Measurements from ENCODE around the gene UIMC1.

Gene UIMC1

DNA sequence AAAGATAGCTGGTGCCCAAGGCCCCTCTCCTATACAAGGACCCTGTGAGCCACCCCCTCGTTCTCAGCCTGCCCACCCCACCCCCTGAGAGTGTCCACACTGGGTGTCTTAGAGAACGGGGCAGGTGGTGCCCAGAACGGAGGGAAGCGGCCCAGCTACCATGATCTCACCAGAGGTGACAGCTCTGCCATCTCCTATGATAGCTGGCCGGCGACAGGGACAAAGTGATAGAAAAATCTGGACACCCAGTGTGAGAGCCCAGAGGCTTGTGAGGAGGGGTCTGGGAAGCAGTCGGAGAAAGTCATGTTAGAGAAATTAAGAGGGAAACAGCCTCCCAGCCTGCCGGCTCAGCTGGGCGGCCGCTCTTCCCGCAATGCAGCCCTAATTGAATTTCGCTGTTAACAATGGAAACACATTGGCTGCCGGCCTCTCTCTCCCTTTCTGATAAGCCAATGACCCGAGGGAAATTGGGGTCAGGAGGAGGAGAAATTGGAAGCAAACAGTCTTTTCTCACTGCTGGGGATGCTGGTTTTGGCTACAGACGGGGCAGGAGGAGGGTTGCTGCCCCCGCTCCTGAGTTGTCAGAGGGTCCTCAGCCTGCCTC is 139.8 kb downstream of the UIMC1 start:
- no peaks in the 10 kb centered on the region for H3K36me3 ChIP-seq (ENCODE audit: control insufficient read depth in 1 of 2, insufficient read depth in 2 of 2, low read length in 2 of 2)
- H3K27ac ChIP-seq (ENCODE audit: low read length), result no peak overlapping the region
- H3K27me3 ChIP-seq (ENCODE audit: low read depth, low read length), result peaks cover 15% of the 10 kb centered on the region
- H3K4me3 ChIP-seq (ENCODE audit: low read depth in 1 of 2, low read length in 2 of 2), result no peak overlapping the region
- H3K4me1 ChIP-seq (ENCODE audit: control insufficient read depth in 1 of 2, insufficient read depth in 2 of 2, low read length in 2 of 2), result no peaks in the 10 kb centered on the region
- no peaks in the 10 kb centered on the region for H3K9me3 ChIP-seq (ENCODE audit: control insufficient read depth in 1 of 2, low read length in 2 of 2)

DNA sequence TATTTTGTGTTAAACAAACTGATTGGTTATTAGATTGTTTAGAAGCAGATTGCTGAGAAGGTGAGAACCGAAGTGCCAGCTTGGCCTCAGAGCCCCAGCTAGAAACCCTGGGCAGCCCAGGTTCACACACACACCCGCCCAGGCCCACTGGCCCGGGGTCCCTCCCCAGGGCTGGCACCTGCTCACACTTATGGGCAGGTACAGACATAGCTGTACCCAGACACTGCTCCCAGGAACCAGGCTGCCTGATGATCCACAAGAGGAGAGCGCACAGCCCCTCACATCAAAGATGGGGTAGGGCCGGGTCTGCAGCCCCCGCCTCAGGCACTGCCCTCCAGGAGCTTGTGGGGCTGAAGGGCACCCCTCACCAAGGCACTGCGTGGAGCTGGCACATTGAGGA is 140.6 kb downstream of the UIMC1 start:
- Histone ChIP-seq H3K27me3 (ENCODE audit: low read depth, low read length) (peaks cover 17% of the 10 kb centered on the region), H3K27ac (ENCODE audit: low read length) (no peak overlapping the region), H3K4me3 (ENCODE audit: low read depth in 1 of 2, low read length in 2 of 2) (no peak overlapping the region), H3K4me1 (ENCODE audit: control insufficient read depth in 1 of 2, insufficient read depth in 2 of 2, low read length in 2 of 2) (no peaks in the 10 kb centered on the region), H3K9me3 (ENCODE audit: control insufficient read depth in 1 of 2, low read length in 2 of 2) (no peaks in the 10 kb centered on the region), H3K36me3 (ENCODE audit: control insufficient read depth in 1 of 2, insufficient read depth in 2 of 2, low read length in 2 of 2) (no peaks in the 10 kb centered on the region)

DNA sequence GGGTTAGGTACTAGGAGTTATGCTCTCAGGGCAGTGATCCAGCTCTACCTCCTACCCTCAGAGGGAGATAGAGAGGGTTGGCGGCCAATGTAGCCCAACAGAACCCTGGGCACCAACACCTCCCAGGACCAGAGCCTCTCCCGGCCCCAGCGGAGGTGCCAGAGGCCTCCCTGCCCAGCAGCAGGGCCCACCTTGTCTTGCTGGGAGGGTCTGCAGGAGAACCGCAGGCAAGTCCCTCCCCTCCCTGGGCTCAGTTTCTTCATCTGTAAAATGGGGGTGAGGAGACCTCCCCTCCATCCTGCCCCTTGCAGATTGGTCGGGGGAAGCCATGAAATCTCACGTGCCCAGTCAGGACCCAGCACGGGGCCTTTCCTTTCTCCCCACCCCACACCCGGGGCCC is 141.8 kb downstream of the UIMC1 start:
- Histone ChIP-seq H3K4me3 (ENCODE audit: low read depth in 1 of 2, low read length in 2 of 2) (no peak overlapping the region), H3K9me3 (ENCODE audit: control insufficient read depth in 1 of 2, low read length in 2 of 2) (no peaks in the 10 kb centered on the region), H3K36me3 (ENCODE audit: control insufficient read depth in 1 of 2, insufficient read depth in 2 of 2, low read length in 2 of 2) (no peaks in the 10 kb centered on the region), H3K4me1 (ENCODE audit: control insufficient read depth in 1 of 2, insufficient read depth in 2 of 2, low read length in 2 of 2) (no peaks in the 10 kb centered on the region), H3K27me3 (ENCODE audit: low read depth, low read length) (peaks cover 17% of the 10 kb centered on the region), H3K27ac (ENCODE audit: low read length) (no peak overlapping the region)

DNA sequence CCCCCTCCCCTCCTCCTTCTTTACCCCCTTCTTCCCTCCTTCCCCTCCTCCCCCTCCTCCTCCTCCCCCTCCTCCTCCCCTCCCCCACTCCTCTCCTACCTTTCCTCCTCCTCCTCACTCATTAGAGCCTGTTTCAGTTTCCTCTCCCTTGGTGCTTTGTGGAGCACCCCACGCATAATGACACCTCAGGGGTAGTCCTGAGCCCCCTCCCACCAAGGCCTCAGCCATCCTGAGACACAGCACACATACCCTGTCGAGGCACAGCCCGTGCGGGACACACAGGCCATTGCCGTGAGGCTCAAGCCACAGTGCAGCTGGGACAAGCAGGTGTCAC is 142.8 kb downstream of the UIMC1 start:
- H3K27me3 ChIP-seq (ENCODE audit: low read depth, low read length), result peaks cover 17% of the 10 kb centered on the region
- H3K36me3 ChIP-seq (ENCODE audit: control insufficient read depth in 1 of 2, insufficient read depth in 2 of 2, low read length in 2 of 2), result no peaks in the 10 kb centered on the region
- no peak overlapping the region for H3K4me3 ChIP-seq (ENCODE audit: low read depth in 1 of 2, low read length in 2 of 2)
- no peaks in the 10 kb centered on the region for H3K9me3 ChIP-seq (ENCODE audit: control insufficient read depth in 1 of 2, low read length in 2 of 2)
- no peaks in the 10 kb centered on the region for H3K4me1 ChIP-seq (ENCODE audit: control insufficient read depth in 1 of 2, insufficient read depth in 2 of 2, low read length in 2 of 2)
- no peak overlapping the region for H3K27ac ChIP-seq (ENCODE audit: low read length)

DNA sequence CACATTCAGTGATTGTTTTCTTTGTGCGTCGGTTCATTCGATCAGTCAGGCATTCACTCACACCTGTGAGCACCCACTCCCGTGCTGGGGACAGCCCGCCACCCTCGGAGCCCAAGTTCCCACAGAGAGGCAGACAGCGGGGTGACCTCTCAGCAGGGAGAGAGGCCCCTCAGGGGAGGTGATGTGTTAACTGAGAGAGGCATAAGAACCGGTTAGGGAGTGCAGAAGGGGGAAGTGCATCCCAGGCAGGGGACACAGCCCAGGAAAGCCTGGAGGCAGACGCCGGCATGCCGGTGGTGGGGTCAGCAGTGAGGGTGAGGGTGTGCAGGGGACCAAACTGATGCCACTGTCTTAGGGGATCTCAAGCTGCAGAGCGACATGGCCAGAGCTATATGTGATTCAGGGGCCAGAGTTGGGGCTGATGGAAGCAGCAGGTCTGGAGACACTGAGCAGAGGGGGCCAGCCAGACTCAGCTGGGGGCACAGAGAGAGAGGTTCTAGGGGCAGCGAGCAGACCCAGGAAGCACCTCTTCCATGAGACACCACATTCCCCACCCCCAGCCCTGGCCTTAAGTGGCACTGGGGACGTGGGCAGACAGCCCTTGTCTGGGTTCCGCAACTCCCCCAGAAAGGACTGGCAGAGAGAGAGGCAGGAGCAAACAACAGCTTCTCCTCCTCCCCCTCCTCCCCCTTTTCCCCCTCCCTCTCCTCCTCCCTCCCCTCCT is 143.4 kb downstream of the UIMC1 start:
- peaks cover 17% of the 10 kb centered on the region for H3K27me3 ChIP-seq (ENCODE audit: low read depth, low read length)
- H3K27ac ChIP-seq (ENCODE audit: low read length), result no peak overlapping the region
- no peaks in the 10 kb centered on the region for H3K9me3 ChIP-seq (ENCODE audit: control insufficient read depth in 1 of 2, low read length in 2 of 2)
- H3K4me3 ChIP-seq (ENCODE audit: low read depth in 1 of 2, low read length in 2 of 2), result no peak overlapping the region
- no peaks in the 10 kb centered on the region for H3K36me3 ChIP-seq (ENCODE audit: control insufficient read depth in 1 of 2, insufficient read depth in 2 of 2, low read length in 2 of 2)
- no peaks in the 10 kb centered on the region for H3K4me1 ChIP-seq (ENCODE audit: control insufficient read depth in 1 of 2, insufficient read depth in 2 of 2, low read length in 2 of 2)

DNA sequence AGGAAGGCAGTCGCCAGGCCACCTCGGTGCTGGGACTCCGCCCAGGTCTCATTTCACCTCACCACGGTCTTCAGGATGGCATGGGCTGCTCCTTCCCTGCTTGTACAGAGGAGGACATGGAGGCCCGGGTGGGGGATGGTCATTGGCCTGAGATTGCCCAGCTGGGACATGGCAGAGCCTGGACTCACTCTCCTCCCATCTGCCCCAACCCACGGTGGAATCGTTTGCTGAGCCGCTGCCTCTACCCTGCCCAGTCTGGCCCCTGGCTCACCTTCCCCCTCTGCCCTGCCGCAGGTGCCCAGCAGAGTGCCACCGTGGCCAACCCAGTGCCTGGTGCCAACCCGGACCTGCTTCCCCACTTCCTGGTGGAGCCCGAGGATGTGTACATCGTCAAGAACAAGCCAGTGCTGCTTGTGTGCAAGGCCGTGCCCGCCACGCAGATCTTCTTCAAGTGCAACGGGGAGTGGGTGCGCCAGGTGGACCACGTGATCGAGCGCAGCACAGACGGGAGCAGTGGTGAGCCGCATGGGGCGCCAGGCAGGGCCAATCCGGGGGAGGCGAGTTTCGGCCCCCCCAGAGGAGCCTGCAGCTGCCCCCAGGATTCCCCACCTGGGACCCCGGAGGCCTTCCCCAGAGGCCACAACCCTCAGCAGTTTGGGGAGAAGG is 144.1 kb downstream of the UIMC1 start:
- no peaks in the 10 kb centered on the region for H3K36me3 ChIP-seq (ENCODE audit: control insufficient read depth in 1 of 2, insufficient read depth in 2 of 2, low read length in 2 of 2)
- H3K9me3 ChIP-seq (ENCODE audit: control insufficient read depth in 1 of 2, low read length in 2 of 2), result no peaks in the 10 kb centered on the region
- no peaks in the 10 kb centered on the region for H3K4me1 ChIP-seq (ENCODE audit: control insufficient read depth in 1 of 2, insufficient read depth in 2 of 2, low read length in 2 of 2)
- peaks cover 17% of the 10 kb centered on the region for H3K27me3 ChIP-seq (ENCODE audit: low read depth, low read length)
- no peak overlapping the region for H3K4me3 ChIP-seq (ENCODE audit: low read depth in 1 of 2, low read length in 2 of 2)
- H3K27ac ChIP-seq (ENCODE audit: low read length), result no peak overlapping the region

DNA sequence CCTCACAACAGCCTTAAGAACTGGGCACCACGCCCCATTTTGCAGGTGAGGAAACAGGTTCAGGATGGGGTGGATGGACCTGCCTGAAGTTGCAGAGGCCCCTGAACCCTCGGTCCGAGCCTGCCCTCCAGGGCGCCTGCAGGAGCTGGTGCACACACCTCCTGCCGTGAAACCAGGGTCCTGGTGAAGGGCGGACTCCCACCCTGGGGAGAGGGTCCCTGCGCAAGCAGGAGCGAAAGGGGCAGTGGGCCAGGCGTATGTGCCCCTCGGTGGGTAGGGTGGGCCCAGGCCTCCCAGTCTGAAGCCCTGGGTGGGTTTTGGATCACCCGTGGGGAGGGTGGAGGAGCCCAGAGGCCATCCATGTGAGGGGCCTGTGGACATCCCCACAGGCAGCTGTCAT is 145.3 kb downstream of the UIMC1 start:
- peaks cover 11% of the 10 kb centered on the region for H3K27me3 ChIP-seq (ENCODE audit: low read depth, low read length)
- no peak overlapping the region for H3K4me3 ChIP-seq (ENCODE audit: low read depth in 1 of 2, low read length in 2 of 2)
- H3K4me1 ChIP-seq (ENCODE audit: control insufficient read depth in 1 of 2, insufficient read depth in 2 of 2, low read length in 2 of 2), result no peaks in the 10 kb centered on the region
- H3K9me3 ChIP-seq (ENCODE audit: control insufficient read depth in 1 of 2, low read length in 2 of 2), result no peaks in the 10 kb centered on the region
- H3K36me3 ChIP-seq (ENCODE audit: control insufficient read depth in 1 of 2, insufficient read depth in 2 of 2, low read length in 2 of 2), result no peaks in the 10 kb centered on the region
- H3K27ac ChIP-seq (ENCODE audit: low read length), result no peak overlapping the region

DNA sequence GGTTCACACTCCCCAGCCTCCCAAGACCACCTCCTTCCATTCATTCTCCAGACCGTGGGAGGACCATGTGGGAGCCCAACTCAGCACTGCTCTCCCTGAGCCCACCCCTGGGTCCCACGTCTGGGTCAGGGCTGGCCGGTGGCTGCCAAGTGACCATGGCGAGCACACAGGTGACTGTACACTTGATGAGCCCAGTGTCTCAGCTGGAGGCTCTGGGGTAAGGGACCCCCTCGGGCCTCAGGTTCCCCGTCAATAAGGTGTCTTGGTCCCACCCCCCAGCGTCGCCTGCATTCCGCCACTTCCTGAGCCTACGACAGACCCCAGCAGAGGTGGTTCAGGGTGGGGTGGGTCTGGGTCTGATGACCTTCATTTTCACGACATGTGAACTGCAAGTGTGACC is 146.2 kb downstream of the UIMC1 start:
- Histone ChIP-seq H3K9me3 (ENCODE audit: control insufficient read depth in 1 of 2, low read length in 2 of 2) (no peaks in the 10 kb centered on the region), H3K4me1 (ENCODE audit: control insufficient read depth in 1 of 2, insufficient read depth in 2 of 2, low read length in 2 of 2) (no peaks in the 10 kb centered on the region), H3K4me3 (ENCODE audit: low read depth in 1 of 2, low read length in 2 of 2) (no peak overlapping the region), H3K36me3 (ENCODE audit: control insufficient read depth in 1 of 2, insufficient read depth in 2 of 2, low read length in 2 of 2) (no peaks in the 10 kb centered on the region), H3K27ac (ENCODE audit: low read length) (no peak overlapping the region), H3K27me3 (ENCODE audit: low read depth, low read length) (peaks cover 9% of the 10 kb centered on the region)

DNA sequence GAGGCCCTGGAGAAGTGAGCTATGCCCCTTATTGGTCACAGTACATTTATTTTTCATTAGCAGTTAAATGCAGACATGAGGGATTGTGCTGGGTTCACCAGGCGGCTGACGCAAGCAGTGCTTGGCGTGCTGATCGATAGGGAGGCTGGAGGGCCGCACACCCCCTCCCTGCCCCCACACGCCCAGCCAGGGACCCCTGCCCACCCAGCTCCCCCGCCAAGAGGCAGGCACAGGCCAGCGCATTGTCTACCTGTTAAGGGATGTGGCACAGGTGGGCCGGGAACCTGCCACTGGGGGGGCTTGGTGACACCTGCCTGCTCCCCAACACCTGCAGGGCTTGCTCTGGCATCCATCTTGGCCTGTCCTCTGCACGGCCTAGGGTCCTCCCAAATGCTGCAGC is 146.7 kb downstream of the UIMC1 start:
- Histone ChIP-seq H3K27me3 (ENCODE audit: low read depth, low read length) (peaks cover 9% of the 10 kb centered on the region), H3K9me3 (ENCODE audit: control insufficient read depth in 1 of 2, low read length in 2 of 2) (no peaks in the 10 kb centered on the region), H3K4me1 (ENCODE audit: control insufficient read depth in 1 of 2, insufficient read depth in 2 of 2, low read length in 2 of 2) (no peaks in the 10 kb centered on the region), H3K27ac (ENCODE audit: low read length) (no peak overlapping the region), H3K4me3 (ENCODE audit: low read depth in 1 of 2, low read length in 2 of 2) (no peak overlapping the region), H3K36me3 (ENCODE audit: control insufficient read depth in 1 of 2, insufficient read depth in 2 of 2, low read length in 2 of 2) (no peaks in the 10 kb centered on the region)

DNA sequence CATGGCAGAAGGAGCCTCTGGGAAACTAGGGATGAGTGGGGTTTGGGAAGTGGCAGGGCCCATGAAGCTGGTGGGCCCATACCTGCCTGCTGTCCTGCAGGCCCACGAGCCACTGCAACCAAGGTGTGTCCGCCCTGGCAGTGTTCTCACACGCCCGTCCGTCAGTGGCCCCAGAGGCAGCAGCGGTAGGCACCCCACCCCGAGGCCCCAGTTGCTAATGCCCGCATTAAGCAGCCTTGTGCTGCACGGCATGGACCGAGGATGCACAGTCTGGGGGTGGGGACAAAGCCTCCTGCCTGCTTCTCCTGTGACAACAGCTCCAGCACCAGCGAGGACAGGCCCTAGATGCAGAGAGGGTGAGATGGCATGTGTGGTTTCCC is 148.7 kb downstream of the UIMC1 start:
- no peaks in the 10 kb centered on the region for H3K4me1 ChIP-seq (ENCODE audit: control insufficient read depth in 1 of 2, insufficient read depth in 2 of 2, low read length in 2 of 2)
- H3K27ac ChIP-seq (ENCODE audit: low read length), result no peak overlapping the region
- H3K36me3 ChIP-seq (ENCODE audit: control insufficient read depth in 1 of 2, insufficient read depth in 2 of 2, low read length in 2 of 2), result no peaks in the 10 kb centered on the region
- H3K9me3 ChIP-seq (ENCODE audit: control insufficient read depth in 1 of 2, low read length in 2 of 2), result no peaks in the 10 kb centered on the region
- H3K27me3 ChIP-seq (ENCODE audit: low read depth, low read length), result peaks cover 9% of the 10 kb centered on the region
- no peak overlapping the region for H3K4me3 ChIP-seq (ENCODE audit: low read depth in 1 of 2, low read length in 2 of 2)

DNA sequence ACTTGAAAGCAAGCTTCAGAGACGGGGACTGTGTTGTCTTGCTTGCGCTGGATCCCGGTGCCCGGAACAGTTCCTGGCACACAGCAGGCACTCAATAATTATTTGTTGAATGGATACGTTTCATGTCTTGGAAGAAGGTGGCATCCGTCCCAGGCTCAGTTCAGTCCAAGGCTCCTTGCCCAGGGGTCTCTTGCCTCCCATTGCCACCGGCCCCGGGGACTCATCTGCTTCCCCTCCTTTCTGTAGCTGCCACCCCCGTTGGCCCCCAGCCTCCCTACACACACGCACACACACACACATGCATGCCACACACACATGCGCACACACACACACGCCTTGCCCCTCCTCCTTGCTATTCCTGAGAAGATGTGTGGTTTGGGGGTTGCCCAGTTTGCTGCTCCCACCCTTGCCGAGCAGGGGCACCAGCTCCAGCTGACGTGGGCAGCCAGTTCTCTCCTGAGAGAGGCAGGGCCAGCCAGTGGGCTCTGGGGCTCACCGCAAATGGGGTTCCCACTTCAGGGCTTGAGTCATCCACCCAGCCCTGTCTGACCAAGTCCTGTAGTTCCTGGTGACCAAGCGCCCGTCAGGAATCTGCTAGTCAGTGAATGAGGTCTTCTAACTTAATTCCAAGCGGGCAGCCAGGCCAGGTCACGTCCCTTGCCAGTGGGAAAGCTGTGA is 149.2 kb downstream of the UIMC1 start:
- H3K27me3 ChIP-seq (ENCODE audit: low read depth, low read length), result peaks cover 7% of the 10 kb centered on the region

More for the DNA sequence above, 149.2 kb downstream of the UIMC1 start:
- Histone ChIP-seq H3K4me3 (ENCODE audit: low read depth in 1 of 2, low read length in 2 of 2) (no peak overlapping the region), H3K9me3 (ENCODE audit: control insufficient read depth in 1 of 2, low read length in 2 of 2) (no peaks in the 10 kb centered on the region), H3K36me3 (ENCODE audit: control insufficient read depth in 1 of 2, insufficient read depth in 2 of 2, low read length in 2 of 2) (no peaks in the 10 kb centered on the region), H3K4me1 (ENCODE audit: control insufficient read depth in 1 of 2, insufficient read depth in 2 of 2, low read length in 2 of 2) (no peaks in the 10 kb centered on the region), H3K27ac (ENCODE audit: low read length) (no peak overlapping the region)

All from muscle layer of duodenum (tissue), 2 donors.